Ishikawa (cell line): ENCODE data around the gene NHSL2.

ENCODE experiments used
- EP300 ChIP-seq: IDR thresholded peaks from 2 replicates; pipeline ENCODE4 v1.6.1; 2012; ENCODE audit warnings: borderline replicate concordance
- YY1 ChIP-seq: IDR thresholded peaks from 2 replicates; pipeline ENCODE4 v1.6.1; 2012; ENCODE audit warnings: low read depth

DNA sequence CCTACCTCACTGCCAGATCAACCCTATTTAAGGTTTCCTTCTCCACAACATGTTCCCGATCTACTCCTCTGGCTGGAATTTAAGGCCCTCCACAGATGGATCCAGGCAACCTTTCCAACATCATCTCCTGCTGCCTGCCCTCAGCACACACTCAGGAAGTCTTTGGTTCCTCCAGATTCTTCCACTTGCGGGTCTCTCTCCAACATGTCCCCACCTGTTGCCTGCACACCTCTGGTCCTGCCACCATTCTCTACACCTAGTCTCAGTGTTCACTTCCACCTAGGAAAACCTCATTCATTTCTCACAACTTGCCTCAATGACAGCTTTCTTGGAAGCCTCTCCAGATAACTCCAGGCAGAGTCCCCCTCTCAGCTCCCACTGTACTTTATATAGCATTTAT, 140.9 kb downstream of the NHSL2 start:
- TF ChIP-seq YY1: no peak
- no peak for TF ChIP-seq EP300
